ENCODE measurements around the gene INTS6.

The INTS6 gene, protein sequence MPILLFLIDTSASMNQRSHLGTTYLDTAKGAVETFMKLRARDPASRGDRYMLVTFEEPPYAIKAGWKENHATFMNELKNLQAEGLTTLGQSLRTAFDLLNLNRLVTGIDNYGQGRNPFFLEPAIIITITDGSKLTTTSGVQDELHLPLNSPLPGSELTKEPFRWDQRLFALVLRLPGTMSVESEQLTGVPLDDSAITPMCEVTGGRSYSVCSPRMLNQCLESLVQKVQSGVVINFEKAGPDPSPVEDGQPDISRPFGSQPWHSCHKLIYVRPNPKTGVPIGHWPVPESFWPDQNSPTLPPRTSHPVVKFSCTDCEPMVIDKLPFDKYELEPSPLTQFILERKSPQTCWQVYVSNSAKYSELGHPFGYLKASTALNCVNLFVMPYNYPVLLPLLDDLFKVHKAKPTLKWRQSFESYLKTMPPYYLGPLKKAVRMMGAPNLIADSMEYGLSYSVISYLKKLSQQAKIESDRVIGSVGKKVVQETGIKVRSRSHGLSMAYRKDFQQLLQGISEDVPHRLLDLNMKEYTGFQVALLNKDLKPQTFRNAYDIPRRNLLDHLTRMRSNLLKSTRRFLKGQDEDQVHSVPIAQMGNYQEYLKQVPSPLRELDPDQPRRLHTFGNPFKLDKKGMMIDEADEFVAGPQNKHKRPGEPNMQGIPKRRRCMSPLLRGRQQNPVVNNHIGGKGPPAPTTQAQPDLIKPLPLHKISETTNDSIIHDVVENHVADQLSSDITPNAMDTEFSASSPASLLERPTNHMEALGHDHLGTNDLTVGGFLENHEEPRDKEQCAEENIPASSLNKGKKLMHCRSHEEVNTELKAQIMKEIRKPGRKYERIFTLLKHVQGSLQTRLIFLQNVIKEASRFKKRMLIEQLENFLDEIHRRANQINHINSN

DNA sequence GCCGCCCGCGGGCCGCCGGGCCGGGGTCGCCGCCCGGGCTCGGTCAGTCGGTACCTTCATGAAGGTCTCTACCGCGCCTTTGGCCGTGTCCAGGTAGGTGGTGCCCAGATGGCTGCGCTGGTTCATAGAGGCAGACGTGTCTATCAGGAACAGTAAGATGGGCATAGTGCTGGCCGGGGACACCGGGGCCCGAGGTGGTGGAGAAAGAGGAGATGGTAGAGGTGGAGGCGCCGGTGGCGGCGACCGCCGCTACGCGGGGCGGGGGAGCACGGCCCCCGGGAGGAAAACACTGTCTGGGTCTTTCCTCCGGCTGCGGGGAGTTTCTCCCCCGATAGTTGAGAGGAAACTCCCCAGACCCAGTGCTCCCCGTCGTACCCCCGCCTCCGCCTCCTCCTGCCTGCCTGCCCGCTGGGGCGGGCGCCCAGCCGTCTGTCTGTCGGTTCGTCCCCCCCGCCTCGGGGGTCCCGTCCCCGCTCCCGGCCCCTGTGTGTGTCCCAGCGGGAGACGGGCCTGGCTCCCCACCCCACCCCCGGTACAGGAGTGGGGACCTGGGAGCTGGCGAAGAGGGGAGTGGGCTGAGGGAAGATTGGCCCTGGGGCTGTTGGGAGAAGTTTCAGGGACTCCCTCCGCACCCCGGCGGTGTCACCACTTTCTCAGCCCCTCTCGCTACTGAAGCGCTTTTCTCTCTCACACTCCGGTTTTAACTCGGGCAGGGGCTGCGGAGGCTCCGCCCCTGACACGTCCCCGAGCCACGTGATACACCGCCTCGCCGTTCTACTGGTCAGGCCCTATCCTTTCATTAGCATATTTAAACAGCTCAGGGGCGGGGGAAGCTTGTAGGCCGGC lies at the start of gene INTS6:
INTS6 (minus strand) TSS at position 676 of the 846 bp plus-strand sequence; CDS start at position 165, 511 bp downstream.
- no peak for TF ChIP-seq CTCF (conservative IDR thresholded peaks at IDR 0.05; ENCODE audit: low read depth, low read length)
- peak; percentile 100 for DNase-seq (ENCODE audit: low read depth)
- peak within 1 kb of the TSS; percentile 87 for H3K4me3 ChIP-seq (ENCODE audit: low read depth, low read length)

DNA sequence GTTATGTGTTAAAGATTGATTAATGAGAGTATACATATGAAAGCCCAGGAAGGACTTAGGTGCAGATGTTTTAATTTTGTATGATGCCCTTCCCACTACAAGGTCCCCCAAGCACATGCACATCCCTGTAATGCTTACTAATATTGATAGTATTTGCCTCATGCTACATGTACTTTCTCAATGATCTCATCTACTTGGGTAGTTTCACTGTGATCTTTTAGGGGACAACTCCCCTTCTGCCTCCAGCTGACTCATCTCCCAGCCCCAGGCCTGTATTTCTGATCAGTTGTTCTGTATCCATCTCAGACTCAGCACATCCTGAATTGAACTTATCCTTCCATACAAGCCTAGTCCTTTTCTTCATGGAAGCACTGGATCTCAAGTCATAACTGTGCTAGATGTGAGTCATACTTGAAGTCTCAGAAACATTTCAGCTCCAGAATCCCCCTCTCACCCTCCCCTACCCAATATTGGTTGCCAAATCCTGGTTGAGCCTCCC lies 49.4 kb upstream of the INTS6 start:
- no peak overlapping the region for H3K4me3 ChIP-seq (ENCODE audit: low read depth, low read length)
- TF ChIP-seq CTCF (conservative IDR thresholded peaks at IDR 0.05; ENCODE audit: low read depth, low read length) = no peak
- DNase-seq (ENCODE audit: low read depth) = no peak

DNA sequence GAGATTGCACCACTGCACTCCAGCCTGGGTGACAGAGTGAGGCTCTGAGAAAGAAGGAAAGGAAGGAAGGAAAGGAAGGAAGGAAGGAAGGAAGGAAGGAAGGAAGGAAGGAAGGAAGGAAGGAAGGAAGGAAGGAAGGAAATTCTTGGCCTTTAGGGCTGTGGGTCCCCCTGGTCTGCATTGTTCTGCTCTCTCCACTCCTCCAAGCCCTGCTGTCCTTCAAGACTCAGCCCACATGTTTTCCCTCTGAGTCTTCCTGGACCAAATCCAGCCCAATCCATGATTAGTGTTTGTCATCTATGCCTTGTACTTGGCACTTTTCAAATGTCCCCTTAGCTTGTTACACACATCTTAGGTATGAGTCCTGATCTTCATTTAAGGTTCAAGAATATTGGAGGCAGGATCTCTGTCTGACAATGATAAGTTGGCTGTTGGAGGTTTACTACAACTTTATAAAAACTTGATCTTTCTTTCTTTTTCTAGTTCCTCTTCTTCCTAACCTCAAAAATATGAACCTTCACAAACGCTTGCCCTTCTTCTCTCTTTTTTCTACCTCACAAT lies 48.8 kb upstream of the INTS6 start:
- no peak for TF ChIP-seq CTCF (conservative IDR thresholded peaks at IDR 0.05; ENCODE audit: low read depth, low read length)
- no peak overlapping the region for H3K4me3 ChIP-seq (ENCODE audit: low read depth, low read length)
- peak; percentile 36 for DNase-seq (ENCODE audit: low read depth)

GRCh38 chr13:51501096-51501495 lies 48.3 kb upstream of the INTS6 start:
- no peak for TF ChIP-seq CTCF (conservative IDR thresholded peaks at IDR 0.05; ENCODE audit: low read depth, low read length)
- no peak overlapping the region for H3K4me3 ChIP-seq (ENCODE audit: low read depth, low read length)
- no peak for DNase-seq (ENCODE audit: low read depth)

DNA sequence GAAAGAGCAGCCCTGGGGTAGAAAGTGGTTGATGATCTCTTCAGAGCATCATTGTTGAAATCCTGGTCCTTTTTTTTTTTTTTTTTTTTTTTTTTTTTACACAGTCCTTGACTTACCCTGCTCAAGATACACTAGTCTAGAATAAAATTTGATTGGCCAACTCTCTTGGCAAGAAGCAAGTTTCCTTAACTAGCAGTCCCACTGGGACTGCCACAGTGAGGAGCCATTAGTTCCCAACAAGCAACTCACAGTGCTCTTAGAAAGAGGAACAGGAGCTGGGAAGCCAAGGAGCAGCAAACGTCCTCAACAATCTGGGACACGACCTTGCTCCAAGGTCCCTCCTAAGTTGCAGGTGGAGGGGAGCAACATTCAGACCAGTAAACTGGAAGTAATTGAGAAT lies 47.9 kb upstream of the INTS6 start:
- H3K4me3 ChIP-seq (ENCODE audit: low read depth, low read length) = no peak overlapping the region
- TF ChIP-seq CTCF (conservative IDR thresholded peaks at IDR 0.05; ENCODE audit: low read depth, low read length) = no peak
- DNase-seq (ENCODE audit: low read depth) = no peak

GRCh38 chr13:51499841-51500240 lies 47.0 kb upstream of the INTS6 start:
- no peak for DNase-seq (ENCODE audit: low read depth)
- no peak for TF ChIP-seq CTCF (conservative IDR thresholded peaks at IDR 0.05; ENCODE audit: low read depth, low read length)

More at GRCh38 chr13:51499841-51500240, 47.0 kb upstream of the INTS6 start:
- H3K4me3 ChIP-seq (ENCODE audit: low read depth, low read length) = no peak overlapping the region
